ENCODE results near the gene TGFBR2. TPM values are rescaled to one million over a fixed set of nuclear protein-coding genes. Genes with fewer than 3 reads are reported as not detected.

The TGFBR2 gene
- total RNA-seq, 3 donors from 2014 or later = 205 to 281 (median 243) TPM

- no peak for TF ChIP-seq POLR2AphosphoS5 (IDR thresholded peaks at IDR 0.05)
- no peak for TF ChIP-seq POLR2A (IDR thresholded peaks at IDR 0.05)
- no peak for TF ChIP-seq CTCF (IDR thresholded peaks at IDR 0.05)
- H3K36me3 ChIP-seq = no peaks in the 10 kb centered on the region
- H3K27me3 ChIP-seq = no peaks in the 10 kb centered on the region
- peak overlapping the region; percentile 65 to 76 for H3K27ac ChIP-seq
- no peaks in the 10 kb centered on the region for H3K9me3 ChIP-seq
- H3K4me1 ChIP-seq = peaks cover 0 to 4% of the 10 kb centered on the region in 2 donors
- peak overlapping the region in 1 of 3 donors; percentile 16 for H3K4me3 ChIP-seq
- no peak for DNase-seq (ENCODE audit: low spot score in 2 of 2)
- intact Hi-C loops (cut with DNase I; ENCODE audit: low total_unique reads) = no loop called here
These were observed 74.6 kb downstream of the TGFBR2 start for GRCh38 chr3:30680789-30681648.

- intact Hi-C loops (cut with DNase I; ENCODE audit: low total_unique reads) = no loop called here
- no peak for DNase-seq (ENCODE audit: low spot score in 2 of 2)
These were observed 75.3 kb downstream of the TGFBR2 start for GRCh38 chr3:30681649-30682211.

GRCh38 chr3:30682434-30683155 is 76.2 kb downstream of the TGFBR2 start:
- no peaks in the 10 kb centered on the region for H3K9me3 ChIP-seq
- DNase-seq (ENCODE audit: low spot score in 2 of 2) = no peak
- H3K36me3 ChIP-seq = no peaks in the 10 kb centered on the region
- intact Hi-C loops (cut with DNase I; ENCODE audit: low total_unique reads) = no loop called here
- no peak overlapping the region for H3K4me3 ChIP-seq
- peak overlapping the region; percentile 65 to 76 for H3K27ac ChIP-seq
- TF ChIP-seq POLR2A (IDR thresholded peaks at IDR 0.05) (no peak), POLR2AphosphoS5 (IDR thresholded peaks at IDR 0.05) (no peak), CTCF (IDR thresholded peaks at IDR 0.05) (no peak)
- no peaks in the 10 kb centered on the region for H3K27me3 ChIP-seq
- peaks cover 0 to 4% of the 10 kb centered on the region in 2 donors for H3K4me1 ChIP-seq

More at GRCh38 chr3:30681649-30682211, 75.3 kb downstream of the TGFBR2 start:
- peaks cover 0 to 4% of the 10 kb centered on the region in 2 donors for H3K4me1 ChIP-seq
- TF ChIP-seq CTCF (IDR thresholded peaks at IDR 0.05) (no peak), POLR2A (IDR thresholded peaks at IDR 0.05) (no peak), POLR2AphosphoS5 (IDR thresholded peaks at IDR 0.05) (peak in 2 of 3 donors; percentile 19 to 59)
- no peaks in the 10 kb centered on the region for H3K27me3 ChIP-seq
- peak overlapping the region in 1 of 3 donors; percentile 16 for H3K4me3 ChIP-seq
- H3K27ac ChIP-seq = peak overlapping the region; percentile 65 to 76
- no peaks in the 10 kb centered on the region for H3K9me3 ChIP-seq
- H3K36me3 ChIP-seq = no peaks in the 10 kb centered on the region

GRCh38 chr3:30683769-30684168 is 77.4 kb downstream of the TGFBR2 start:
- Histone ChIP-seq H3K36me3 (no peaks in the 10 kb centered on the region), H3K4me1 (peaks cover 2 to 4% of the 10 kb centered on the region in 2 donors), H3K4me3 (no peak overlapping the region), H3K27ac (peak overlapping the region; percentile 38 to 65), H3K27me3 (no peaks in the 10 kb centered on the region), H3K9me3 (no peaks in the 10 kb centered on the region)
- intact Hi-C loops (cut with DNase I; ENCODE audit: low total_unique reads) = no loop called here
- no peak for DNase-seq (ENCODE audit: low spot score in 2 of 2)
- no peak for TF ChIP-seq CTCF (IDR thresholded peaks at IDR 0.05)
- no peak for TF ChIP-seq POLR2AphosphoS5 (IDR thresholded peaks at IDR 0.05)
- no peak for TF ChIP-seq POLR2A (IDR thresholded peaks at IDR 0.05)
